GM10266 (cell line): ENCODE data around the gene VMAC.

ENCODE experiments used
- DNase-seq: peaks from one replicate; pipeline ENCODE4 v3.0.0; 2012; ENCODE audit errors: extremely low spot score
- CTCF ChIP-seq: IDR thresholded peaks from 2 replicates; pipeline ENCODE4 v1.5.1; 2012; ENCODE audit warnings: mild to moderate bottlenecking, low read depth; ENCODE audit not compliant: control insufficient read depth, insufficient read depth; ENCODE audit errors: missing control alignments

Gene VMAC

GRCh38 chr19:5911366-5911765 lies 6.7 kb downstream of the VMAC start:
- no peak for TF ChIP-seq CTCF
- no peak for DNase-seq

- no peak for TF ChIP-seq CTCF
- DNase-seq, result no peak
Measured at GRCh38 chr19:5913739-5914357, 9.2 kb downstream of the VMAC start, which contains the start of gene CAPS. Gene CAPS (plus strand): TSS chr19:5914254. CDS start chr19:5914407, 153 bp downstream.

- TF ChIP-seq CTCF, result no peak
- no peak for DNase-seq
Measured at GRCh38 chr19:5914358-5914774, 9.7 kb downstream of the VMAC start.

GRCh38 chr19:5914946-5915781 lies 10.5 kb downstream of the VMAC start:
- DNase-seq, result no peak
- TF ChIP-seq CTCF, result no peak

DNA sequence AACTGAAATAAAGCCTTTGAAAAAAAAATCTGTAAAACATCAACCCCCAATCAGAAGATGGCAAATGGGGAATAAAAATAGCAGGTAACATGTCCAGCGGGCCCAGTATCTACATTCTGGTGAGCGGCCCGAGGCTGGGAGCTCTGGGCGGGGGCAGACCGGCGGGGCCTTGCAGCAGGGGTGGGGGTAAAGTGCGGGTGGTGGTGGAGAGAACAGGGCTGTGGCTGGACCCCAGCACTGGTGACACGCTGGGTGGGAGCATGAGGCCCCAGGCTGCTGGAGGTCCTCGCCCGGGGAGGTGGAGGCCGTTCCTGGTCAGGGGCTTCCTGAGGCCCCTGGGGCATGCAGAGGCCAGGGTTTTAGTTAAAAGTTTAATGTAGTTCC lies 11.1 kb downstream of the VMAC start:
- no peak for DNase-seq
- TF ChIP-seq CTCF, result no peak

GRCh38 chr19:5916181-5916708 lies 11.6 kb downstream of the VMAC start:
- TF ChIP-seq CTCF, result no peak

More at GRCh38 chr19:5916181-5916708, 11.6 kb downstream of the VMAC start:
- DNase-seq, result no peak
